Neuron (in vitro differentiated cells): Measurements from ENCODE around the gene ADPGK.

Experiments
- H2AFZ ChIP-seq: one replicate; pipeline ENCODE4 v1.6.1; 2013; ENCODE audit warnings: low read depth, mild to moderate bottlenecking, inconsistent platforms, low read length, moderate library complexity
- H3K27me3 ChIP-seq: one replicate; pipeline ENCODE4 v1.6.1; 2013; ENCODE audit warnings: low read length; ENCODE audit not compliant: insufficient read depth
- H3K36me3 ChIP-seq: one replicate; pipeline ENCODE4 v1.6.1; 2013; ENCODE audit warnings: low read length; ENCODE audit not compliant: insufficient read depth
- H3K4me1 ChIP-seq: one replicate; pipeline ENCODE4 v1.6.1; 2013; ENCODE audit warnings: low read length; ENCODE audit not compliant: insufficient read depth
- H3K4me3 ChIP-seq: 2 replicates; pipeline ENCODE4 v1.5.1; 2013; ENCODE audit warnings: mild to moderate bottlenecking, low read length, moderate library complexity
- H3K9me3 ChIP-seq: one replicate; pipeline ENCODE4 v1.6.1; 2013; ENCODE audit warnings: low read length

ADPGK gene

DNA sequence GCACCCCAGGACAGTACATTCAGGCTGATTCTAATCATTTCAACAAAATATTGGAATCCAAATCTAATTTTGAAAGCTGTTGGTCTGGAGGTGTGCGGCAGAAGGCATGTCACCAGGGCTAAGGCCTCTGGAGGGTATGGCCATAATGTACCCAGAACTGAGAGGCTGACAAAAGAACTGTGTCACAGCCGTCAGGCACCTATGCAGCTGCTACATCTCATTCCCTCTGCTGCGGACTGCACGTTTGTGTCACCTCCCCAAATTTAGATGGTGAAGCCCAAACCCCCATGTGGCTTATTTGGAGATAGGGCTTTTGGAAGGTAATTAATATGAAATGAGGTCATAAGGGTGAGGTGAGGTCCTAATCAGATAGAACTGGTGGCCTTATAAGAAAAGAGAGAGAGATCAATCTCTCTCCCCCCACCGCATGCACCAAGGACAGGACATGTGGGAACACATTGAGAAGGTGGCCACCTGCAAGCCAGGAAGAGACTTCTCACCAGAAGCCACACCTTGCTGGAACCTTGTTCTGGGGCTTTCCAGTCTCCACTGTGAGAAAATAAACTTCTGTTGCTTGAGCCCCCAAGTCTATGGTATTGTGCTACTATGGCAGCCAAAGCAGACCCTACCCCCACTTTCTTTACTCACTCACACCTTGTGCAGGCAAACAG is 22.8 kb downstream of the ADPGK start:
- Histone ChIP-seq H3K9me3 (no peaks in the 10 kb centered on the region), H3K4me3 (no peak overlapping the region), H2AFZ (no peak overlapping the region), H3K36me3 (peaks cover 40% of the 10 kb centered on the region), H3K4me1 (no peaks in the 10 kb centered on the region), H3K27me3 (no peaks in the 10 kb centered on the region)

DNA sequence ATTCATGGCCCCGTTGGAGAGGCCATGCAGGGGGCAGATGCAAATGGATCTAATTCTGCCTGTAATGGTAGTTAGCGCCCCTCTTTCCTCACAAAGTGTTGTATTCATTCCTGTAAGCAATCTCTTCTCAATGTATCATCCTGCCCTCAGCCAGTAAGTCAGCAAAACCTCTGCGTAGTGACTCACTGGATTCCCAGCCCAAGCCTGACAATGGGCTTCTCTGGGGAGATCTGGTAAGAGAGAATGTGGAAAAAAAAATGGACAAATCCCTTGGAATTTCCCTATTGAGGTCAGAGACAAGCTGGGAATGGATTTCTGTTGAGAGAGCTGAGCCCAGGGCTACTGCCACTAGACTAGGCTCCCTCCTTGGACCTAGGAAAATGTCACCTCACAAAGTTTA is 25.4 kb downstream of the ADPGK start:
- Histone ChIP-seq H3K36me3 (peaks cover 50% of the 10 kb centered on the region), H3K4me1 (no peaks in the 10 kb centered on the region), H3K27me3 (no peaks in the 10 kb centered on the region), H3K9me3 (no peaks in the 10 kb centered on the region), H2AFZ (no peak overlapping the region), H3K4me3 (no peak overlapping the region)

- peaks cover 56% of the 10 kb centered on the region for H3K36me3 ChIP-seq
- H2AFZ ChIP-seq = no peak overlapping the region
- no peaks in the 10 kb centered on the region for H3K4me1 ChIP-seq
- H3K4me3 ChIP-seq = no peak overlapping the region
- no peaks in the 10 kb centered on the region for H3K27me3 ChIP-seq
- no peaks in the 10 kb centered on the region for H3K9me3 ChIP-seq
These were observed 29.5 kb downstream of the ADPGK start for GRCh38 chr15:72754096-72754495.

DNA sequence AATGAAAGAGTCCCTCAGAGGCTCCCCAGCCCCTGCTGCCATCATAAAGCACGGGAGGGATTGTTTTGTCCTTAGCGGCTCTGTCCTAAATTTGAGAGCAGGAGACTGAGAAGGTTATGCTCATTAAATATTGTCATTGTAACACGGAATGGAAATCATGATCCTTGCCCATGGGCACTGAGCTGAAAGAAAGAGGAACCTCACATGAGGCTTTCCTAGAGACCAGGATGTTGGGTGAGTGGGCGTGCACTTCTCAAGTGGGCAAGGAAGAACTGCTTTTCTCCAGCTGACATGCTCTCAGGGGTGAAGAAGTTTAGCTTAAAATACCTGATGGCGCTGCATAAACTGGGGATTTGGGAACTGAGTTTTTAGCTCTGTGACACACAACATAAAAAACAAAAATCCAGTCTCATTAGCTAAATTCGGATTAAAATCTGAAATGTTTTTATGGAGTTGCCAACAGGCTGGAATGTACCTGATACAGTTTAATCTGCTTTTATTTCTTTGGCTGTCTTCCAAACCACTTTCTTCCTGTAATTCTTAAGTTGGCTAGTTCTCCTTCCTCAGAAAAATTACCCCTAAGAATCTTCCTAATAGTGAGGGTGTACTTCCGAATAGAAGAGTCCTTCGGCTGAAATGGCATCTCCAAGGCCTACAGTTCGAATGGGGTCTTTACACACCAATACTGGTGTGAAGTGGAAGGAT is 31.7 kb downstream of the ADPGK start:
- H3K9me3 ChIP-seq = peaks cover 2% of the 10 kb centered on the region
- H3K4me1 ChIP-seq = no peaks in the 10 kb centered on the region
- no peaks in the 10 kb centered on the region for H3K27me3 ChIP-seq
- H3K36me3 ChIP-seq = peaks cover 47% of the 10 kb centered on the region
- H2AFZ ChIP-seq = no peak overlapping the region
- H3K4me3 ChIP-seq = no peak overlapping the region

DNA sequence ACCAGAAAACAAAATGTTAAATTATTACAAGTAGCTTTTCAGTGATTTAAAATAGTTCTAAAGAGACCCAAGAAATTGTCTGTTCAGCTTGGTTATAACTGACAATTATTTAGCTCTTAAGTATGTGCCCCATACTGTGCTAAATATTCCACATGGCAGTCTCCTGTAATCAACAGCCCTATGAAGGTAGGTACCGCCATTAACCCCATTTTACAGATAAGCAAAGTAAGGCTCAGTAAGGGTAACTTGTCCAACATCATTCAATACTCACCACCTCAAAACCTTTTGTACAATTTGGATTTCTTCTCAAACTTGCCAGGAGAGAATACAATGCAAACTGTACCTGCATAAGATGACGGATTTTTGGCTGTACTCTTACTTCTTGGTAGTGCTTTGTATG is 33.9 kb downstream of the ADPGK start:
- H3K27me3 ChIP-seq = no peaks in the 10 kb centered on the region
- peaks cover 32% of the 10 kb centered on the region for H3K36me3 ChIP-seq
- H2AFZ ChIP-seq = no peak overlapping the region
- peaks cover 2% of the 10 kb centered on the region for H3K9me3 ChIP-seq
- H3K4me3 ChIP-seq = no peak overlapping the region
- H3K4me1 ChIP-seq = no peaks in the 10 kb centered on the region

- Histone ChIP-seq H3K27me3 (no peaks in the 10 kb centered on the region), H3K9me3 (no peaks in the 10 kb centered on the region), H3K4me3 (no peak overlapping the region), H3K36me3 (peaks cover 46% of the 10 kb centered on the region), H3K4me1 (no peaks in the 10 kb centered on the region), H2AFZ (no peak overlapping the region)
These were observed 43.3 kb downstream of the ADPGK start for GRCh38 chr15:72740219-72740618.

- Histone ChIP-seq H3K4me1 (no peaks in the 10 kb centered on the region), H3K27me3 (no peaks in the 10 kb centered on the region), H3K36me3 (peaks cover 56% of the 10 kb centered on the region), H2AFZ (no peak overlapping the region), H3K4me3 (no peak overlapping the region), H3K9me3 (no peaks in the 10 kb centered on the region)
These were observed 45.8 kb downstream of the ADPGK start for GRCh38 chr15:72737723-72738122.

GRCh38 chr15:72737061-72737460 is 46.5 kb downstream of the ADPGK start:
- H3K9me3 ChIP-seq = no peaks in the 10 kb centered on the region
- no peaks in the 10 kb centered on the region for H3K4me1 ChIP-seq
- H3K4me3 ChIP-seq = no peak overlapping the region
- peaks cover 60% of the 10 kb centered on the region for H3K36me3 ChIP-seq
- no peaks in the 10 kb centered on the region for H3K27me3 ChIP-seq
- no peak overlapping the region for H2AFZ ChIP-seq

GRCh38 chr15:72735111-72735510 is 48.4 kb downstream of the ADPGK start:
- Histone ChIP-seq H3K4me3 (no peak overlapping the region), H3K27me3 (no peaks in the 10 kb centered on the region), H2AFZ (no peak overlapping the region), H3K36me3 (peaks cover 70% of the 10 kb centered on the region), H3K9me3 (no peaks in the 10 kb centered on the region), H3K4me1 (no peaks in the 10 kb centered on the region)

DNA sequence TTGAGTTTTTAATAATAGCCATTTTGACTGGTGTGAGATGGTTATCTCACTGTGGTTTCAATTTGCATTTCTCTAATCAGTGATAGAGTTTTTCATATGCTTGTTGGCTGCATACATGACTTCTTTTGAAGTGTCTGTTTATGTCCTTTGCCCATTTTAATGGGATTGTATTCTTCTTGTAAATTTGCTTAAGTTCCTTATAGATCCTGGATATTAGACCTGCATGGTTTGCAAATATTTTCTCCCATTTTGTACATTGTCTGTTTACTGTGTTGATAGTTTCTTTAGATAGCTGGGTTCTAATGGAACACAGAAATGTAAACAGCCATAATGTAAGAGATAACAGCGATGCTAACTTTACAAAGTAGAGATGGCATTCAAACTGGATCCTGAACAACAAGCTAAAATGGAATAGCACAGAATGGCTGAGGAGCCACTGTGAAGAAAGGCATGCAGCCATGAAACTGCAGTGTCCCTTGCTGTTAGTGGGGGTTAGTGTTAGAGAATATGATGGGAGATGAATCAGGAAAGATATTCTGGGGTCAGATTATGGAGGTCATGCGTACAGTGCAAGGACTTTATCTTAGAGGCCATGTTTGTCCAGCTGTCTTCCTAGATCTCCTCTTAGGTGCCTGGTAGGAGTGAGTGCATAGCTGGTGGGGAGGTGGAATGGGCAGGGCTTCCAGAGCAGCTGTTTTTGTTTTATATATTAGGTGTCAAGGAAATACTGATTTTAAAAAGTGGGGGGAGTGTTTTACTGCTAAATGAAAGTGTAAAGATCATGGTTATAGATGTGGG is 49.4 kb downstream of the ADPGK start:
- no peak overlapping the region for H3K4me3 ChIP-seq
- H3K36me3 ChIP-seq = peaks cover 66% of the 10 kb centered on the region
- H3K9me3 ChIP-seq = no peaks in the 10 kb centered on the region

GRCh38 chr15:72732516-72732915 is 51.0 kb downstream of the ADPGK start:
- H3K9me3 ChIP-seq = no peaks in the 10 kb centered on the region
- H3K36me3 ChIP-seq = peaks cover 54% of the 10 kb centered on the region
- H2AFZ ChIP-seq = no peak overlapping the region

More for the DNA sequence above, 49.4 kb downstream of the ADPGK start:
- H3K4me1 ChIP-seq = no peaks in the 10 kb centered on the region
- H2AFZ ChIP-seq = no peak overlapping the region
- no peaks in the 10 kb centered on the region for H3K27me3 ChIP-seq

DNA sequence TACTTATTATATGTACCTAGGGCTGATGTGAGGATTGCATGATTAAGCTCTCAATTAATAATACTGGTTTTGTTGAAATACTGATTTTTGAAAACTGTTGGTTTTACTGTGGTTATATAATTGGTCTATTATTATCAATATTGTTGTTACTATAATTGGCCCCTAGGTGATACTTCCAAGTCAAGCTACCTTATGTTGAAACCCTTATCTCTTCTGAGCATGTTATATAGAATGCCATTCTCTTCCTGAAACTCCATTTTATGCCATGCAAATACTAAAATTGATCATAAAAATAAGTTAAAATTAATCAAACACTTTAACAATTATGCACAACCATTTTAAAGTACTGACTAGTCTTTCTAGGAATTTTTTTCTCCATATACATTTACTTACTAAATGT is 51.5 kb downstream of the ADPGK start:
- no peaks in the 10 kb centered on the region for H3K9me3 ChIP-seq
- no peaks in the 10 kb centered on the region for H3K4me1 ChIP-seq
- no peaks in the 10 kb centered on the region for H3K27me3 ChIP-seq
- H3K4me3 ChIP-seq = no peak overlapping the region
- H2AFZ ChIP-seq = no peak overlapping the region
- H3K36me3 ChIP-seq = peaks cover 52% of the 10 kb centered on the region

More at GRCh38 chr15:72732516-72732915, 51.0 kb downstream of the ADPGK start:
- Histone ChIP-seq H3K4me1 (no peaks in the 10 kb centered on the region), H3K27me3 (no peaks in the 10 kb centered on the region), H3K4me3 (no peak overlapping the region)

DNA sequence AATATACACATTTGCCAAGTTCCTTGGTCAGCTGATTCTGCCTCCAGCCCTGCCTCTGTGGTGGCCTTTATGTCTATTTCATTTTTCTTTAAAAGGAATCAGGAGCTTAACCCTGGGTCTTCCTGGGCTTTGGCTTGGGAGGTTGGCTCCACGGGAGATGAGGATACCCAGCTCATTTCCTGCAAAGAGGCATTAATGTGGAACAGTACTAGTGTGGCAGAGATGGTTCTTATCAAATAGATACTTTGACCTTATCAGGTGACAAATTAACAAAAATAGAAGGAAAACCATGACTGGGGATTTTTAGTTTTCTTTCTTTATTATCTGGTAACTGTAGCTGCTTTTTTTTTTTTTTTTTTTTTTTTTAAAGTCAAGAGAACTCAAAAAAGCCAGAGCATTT is 54.7 kb downstream of the ADPGK start:
- Histone ChIP-seq H2AFZ (no peak overlapping the region), H3K9me3 (no peaks in the 10 kb centered on the region), H3K4me3 (no peak overlapping the region), H3K4me1 (no peaks in the 10 kb centered on the region), H3K27me3 (no peaks in the 10 kb centered on the region), H3K36me3 (peaks cover 30% of the 10 kb centered on the region)
